Measurements from ENCODE around the gene NLGN1. TPM values are rescaled to one million over a fixed set of nuclear protein-coding genes. Genes with fewer than 3 reads are reported as not detected.

NLGN1 gene
- total and polyA plus RNA-seq, 2 experiments from 2014 or later = 5.1 to 11.2 TPM

DNA sequence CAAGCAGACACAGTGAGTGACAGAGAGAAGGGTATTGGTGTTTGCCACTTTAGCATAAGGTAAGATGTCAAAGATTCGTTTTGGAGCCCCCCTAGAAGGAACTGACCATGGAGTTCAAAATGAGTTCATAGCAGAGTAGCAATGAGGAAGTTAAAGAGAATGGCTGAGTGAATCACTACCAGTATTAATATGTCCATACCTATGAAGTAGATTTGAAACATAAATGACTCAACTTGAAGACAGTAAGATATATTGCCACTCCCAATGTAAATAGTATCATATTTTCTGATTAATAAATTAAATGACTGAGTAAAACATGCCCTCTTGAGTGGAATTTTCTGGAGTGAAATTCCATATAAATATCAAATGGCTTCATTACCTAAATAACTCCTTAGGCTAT lies 675.1 kb downstream of the NLGN1 start:
- Histone ChIP-seq H3K27me3 (no peaks in the 10 kb centered on the region), H3K4me2 (no peak overlapping the region), H3K9me3 (ENCODE audit: low read depth) (no peaks in the 10 kb centered on the region), H3K79me2 (no peaks in the 10 kb centered on the region), H3K27ac (no peak overlapping the region), H4K20me1 (ENCODE audit: insufficient read depth, poor library complexity, severe bottlenecking) (no peaks in the 10 kb centered on the region), H3K4me3 (no peak overlapping the region), H3K9me2 (replicated peaks; ENCODE audit: insufficient read depth) (no peaks in the 10 kb centered on the region), H3K4me1 (ENCODE audit: insufficient read depth) (no peaks in the 10 kb centered on the region), H2AFZ (no peak overlapping the region), H3K36me3 (replicated peaks; ENCODE audit: insufficient read depth, low read depth) (no peaks in the 10 kb centered on the region)
- no peak for TF ChIP-seq EZH2phosphoT487 (IDR thresholded peaks at IDR 0.05; ENCODE audit: low read depth, severe bottlenecking, unreplicated experiment)
- WGBS (ENCODE audit: low lambda C conversion rate, missing lambda C conversion rate) = 53% methylated on average over 1 of the region's 1 CpG
- DNase-seq (ENCODE audit: low spot score) = no peak

DNA sequence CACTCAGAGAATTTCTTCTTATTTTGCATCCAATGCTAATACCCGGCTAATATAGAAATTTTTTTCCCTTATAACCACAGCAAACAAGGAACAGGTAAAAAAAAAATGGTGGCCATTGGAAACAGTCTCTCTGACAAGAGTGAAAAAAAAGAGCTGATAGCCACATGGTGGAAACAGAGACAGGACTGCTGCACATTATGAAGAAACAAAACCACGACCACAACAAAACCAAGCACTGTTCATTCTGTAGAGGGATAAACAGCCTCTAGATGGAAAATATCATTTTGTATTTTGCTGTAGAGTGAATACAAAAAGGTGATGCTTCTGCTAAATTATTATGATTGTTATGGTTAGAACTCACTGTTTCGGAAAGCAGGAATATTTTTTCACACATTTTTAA lies 686.2 kb downstream of the NLGN1 start:
- Histone ChIP-seq H3K4me2 (no peak overlapping the region), H3K4me1 (ENCODE audit: insufficient read depth) (no peaks in the 10 kb centered on the region), H3K27me3 (no peaks in the 10 kb centered on the region), H3K36me3 (replicated peaks; ENCODE audit: insufficient read depth, low read depth) (no peaks in the 10 kb centered on the region), H3K27ac (no peak overlapping the region), H3K4me3 (no peak overlapping the region), H4K20me1 (ENCODE audit: insufficient read depth, poor library complexity, severe bottlenecking) (no peaks in the 10 kb centered on the region), H3K9me3 (ENCODE audit: low read depth) (no peaks in the 10 kb centered on the region), H2AFZ (no peak overlapping the region), H3K79me2 (no peaks in the 10 kb centered on the region), H3K9me2 (replicated peaks; ENCODE audit: insufficient read depth) (no peaks in the 10 kb centered on the region)
- no peak for DNase-seq (ENCODE audit: low spot score)
- TF ChIP-seq EZH2 (IDR thresholded peaks at IDR 0.05; ENCODE audit: borderline replicate concordance) (no peak), EZH2phosphoT487 (IDR thresholded peaks at IDR 0.05; ENCODE audit: low read depth, severe bottlenecking, unreplicated experiment) (no peak)
- TF ChIP-seq, protein P1, sequence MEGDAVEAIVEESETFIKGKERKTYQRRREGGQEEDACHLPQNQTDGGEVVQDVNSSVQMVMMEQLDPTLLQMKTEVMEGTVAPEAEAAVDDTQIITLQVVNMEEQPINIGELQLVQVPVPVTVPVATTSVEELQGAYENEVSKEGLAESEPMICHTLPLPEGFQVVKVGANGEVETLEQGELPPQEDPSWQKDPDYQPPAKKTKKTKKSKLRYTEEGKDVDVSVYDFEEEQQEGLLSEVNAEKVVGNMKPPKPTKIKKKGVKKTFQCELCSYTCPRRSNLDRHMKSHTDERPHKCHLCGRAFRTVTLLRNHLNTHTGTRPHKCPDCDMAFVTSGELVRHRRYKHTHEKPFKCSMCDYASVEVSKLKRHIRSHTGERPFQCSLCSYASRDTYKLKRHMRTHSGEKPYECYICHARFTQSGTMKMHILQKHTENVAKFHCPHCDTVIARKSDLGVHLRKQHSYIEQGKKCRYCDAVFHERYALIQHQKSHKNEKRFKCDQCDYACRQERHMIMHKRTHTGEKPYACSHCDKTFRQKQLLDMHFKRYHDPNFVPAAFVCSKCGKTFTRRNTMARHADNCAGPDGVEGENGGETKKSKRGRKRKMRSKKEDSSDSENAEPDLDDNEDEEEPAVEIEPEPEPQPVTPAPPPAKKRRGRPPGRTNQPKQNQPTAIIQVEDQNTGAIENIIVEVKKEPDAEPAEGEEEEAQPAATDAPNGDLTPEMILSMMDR (IDR thresholded peaks at IDR 0.05; ENCODE audit: poor library complexity) = no peak
- WGBS (ENCODE audit: low lambda C conversion rate, missing lambda C conversion rate) = 95% methylated on average over 3 of the region's 3 CpGs

- Histone ChIP-seq H4K20me1 (ENCODE audit: insufficient read depth, poor library complexity, severe bottlenecking) (no peaks in the 10 kb centered on the region), H3K36me3 (replicated peaks; ENCODE audit: insufficient read depth, low read depth) (no peaks in the 10 kb centered on the region), H3K4me3 (no peak overlapping the region), H3K9me2 (replicated peaks; ENCODE audit: insufficient read depth) (no peaks in the 10 kb centered on the region), H2AFZ (no peak overlapping the region), H3K27me3 (no peaks in the 10 kb centered on the region), H3K4me1 (ENCODE audit: insufficient read depth) (no peaks in the 10 kb centered on the region), H3K4me2 (no peak overlapping the region), H3K79me2 (no peaks in the 10 kb centered on the region), H3K9me3 (ENCODE audit: low read depth) (no peaks in the 10 kb centered on the region), H3K27ac (no peak overlapping the region)
- no peak for DNase-seq (ENCODE audit: low spot score)
- 61% methylated on average over 2 of the region's 2 CpGs for WGBS (ENCODE audit: low lambda C conversion rate, missing lambda C conversion rate)
- TF ChIP-seq, protein P1 (IDR thresholded peaks at IDR 0.05; ENCODE audit: poor library complexity) = no peak
- no peak for TF ChIP-seq EZH2 (IDR thresholded peaks at IDR 0.05; ENCODE audit: borderline replicate concordance)
These were observed 692.0 kb downstream of the NLGN1 start for GRCh38 chr3:174089592-174089991.

DNA sequence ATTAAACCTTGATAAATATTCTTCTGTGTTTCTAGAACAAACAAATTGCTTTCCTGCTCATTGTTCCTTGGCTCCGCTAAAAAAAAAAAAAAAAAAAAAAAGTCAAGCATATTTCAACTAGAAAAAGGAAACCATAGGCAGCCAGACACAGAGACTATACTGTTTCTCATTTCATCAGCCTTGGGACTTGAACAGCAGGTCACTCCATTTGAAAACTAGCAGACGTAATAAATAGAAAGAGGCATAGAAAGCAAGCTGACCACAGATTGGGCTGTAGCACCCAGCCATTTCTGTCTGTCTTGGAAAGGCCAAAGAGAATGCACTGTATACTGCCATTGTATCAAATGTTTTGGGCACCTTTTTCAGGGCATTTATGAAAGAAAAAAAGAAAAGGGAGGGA lies 697.1 kb downstream of the NLGN1 start:
- H2AFZ ChIP-seq = no peak overlapping the region
- H3K79me2 ChIP-seq = no peaks in the 10 kb centered on the region
- no peak for DNase-seq (ENCODE audit: low spot score)
- no peak overlapping the region for H3K27ac ChIP-seq
- H4K20me1 ChIP-seq (ENCODE audit: insufficient read depth, poor library complexity, severe bottlenecking) = no peaks in the 10 kb centered on the region
- H3K4me3 ChIP-seq = no peak overlapping the region
- H3K4me1 ChIP-seq (ENCODE audit: insufficient read depth) = no peaks in the 10 kb centered on the region
- H3K27me3 ChIP-seq = no peaks in the 10 kb centered on the region
- TF ChIP-seq, protein P1 (IDR thresholded peaks at IDR 0.05; ENCODE audit: poor library complexity) = no peak
- no peak for TF ChIP-seq EZH2phosphoT487 (IDR thresholded peaks at IDR 0.05; ENCODE audit: low read depth, severe bottlenecking, unreplicated experiment)
- TF ChIP-seq EZH2 (IDR thresholded peaks at IDR 0.05; ENCODE audit: borderline replicate concordance) = no peak
- no peaks in the 10 kb centered on the region for H3K36me3 ChIP-seq (replicated peaks; ENCODE audit: insufficient read depth, low read depth)
- no peaks in the 10 kb centered on the region for H3K9me3 ChIP-seq (ENCODE audit: low read depth)
- no peak overlapping the region for H3K4me2 ChIP-seq
- H3K9me2 ChIP-seq (replicated peaks; ENCODE audit: insufficient read depth) = no peaks in the 10 kb centered on the region
- 81% methylated on average over 2 of the region's 2 CpGs for WGBS (ENCODE audit: low lambda C conversion rate, missing lambda C conversion rate)

Measured in hepatocyte (in vitro differentiated cells).